Psoas muscle (tissue), 8 donors: ENCODE data around the gene PSAPL1. TPM values are rescaled to one million over a fixed set of nuclear protein-coding genes. Genes with fewer than 3 reads are reported as not detected.

Experiments used
- ATAC-seq, 4 donors: fragments of 200-7000 bp; cut with Tn5 transposase; one replicate each; pipeline ENCODE4 v1.9.1; 2020; ENCODE audit warnings: moderate library complexity in 3 of 4, mild to moderate bottlenecking in 2 of 4
- DNase-seq, 2 donors: peaks; one replicate each; pipeline ENCODE4 v3.0.0-alpha.2; 2020
- H3K27ac ChIP-seq: fragments of 200-600 bp; one replicate; pipeline ENCODE4 v1.8.0; 2022
- H3K27me3 ChIP-seq, 3 donors: fragments of 200-600 bp in 1 of 3; one replicate each; pipeline versions ENCODE4 v1.6.1 to v1.8.0; 2013 to 2022; ENCODE audit warnings: low read length in 2 of 3, mild to moderate bottlenecking in 2 of 3, moderate library complexity in 1 of 3; ENCODE audit not compliant: insufficient read depth in 3 of 3
- H3K36me3 ChIP-seq, 2 donors: fragments of 200-600 bp in 1 of 2; one replicate each; pipeline versions ENCODE4 v1.6.1 to v1.8.0; 2013 to 2022; ENCODE audit warnings: low read depth in 1 of 2, mild to moderate bottlenecking in 1 of 2, moderate library complexity in 1 of 2; ENCODE audit not compliant: insufficient read depth in 1 of 2
- H3K4me1 ChIP-seq: fragments of 200-600 bp; one replicate; pipeline ENCODE4 v1.8.0; 2022
- H3K4me3 ChIP-seq: fragments of 200-600 bp; one replicate; pipeline ENCODE4 v1.8.0; 2022; ENCODE audit warnings: mild to moderate bottlenecking
- H3K9me3 ChIP-seq: fragments of 200-600 bp; one replicate; pipeline ENCODE4 v1.8.0; 2022
- WGBS, 3 donors: extraction: QIAGEN DNeasy Blood & Tissue Kit; methylation state at CpG; one replicate each; pipeline versions ENCODE4 v1.1.6 to v1.1.7; 2013; 5-methylcytosine and 5-hydroxymethylcytosine counted together
- intact Hi-C, 2 donors: fragments of 100-400 bp; cut with DNase I; formaldehyde crosslinking; loops; one replicate each; pipeline versions ENCODE4 v1.11.0 to v1.14.2; 2022
- polyA plus RNA-seq, 3 donors: library from polyadenylated mRNA; stranded (reverse); fragments of 200-250 nt; gene quantifications; one replicate each; pipeline ENCODE4 v1.2.3, GENCODE V29; 2013
- total RNA-seq, 4 donors: library from RNA; stranded (reverse); fragmentation: NEBNext Ultra II Directional in 2 of 4; extraction: Animal tissue kit (Norgen Biotek cat#: 25700) in 2 of 4; gene quantifications; one replicate each; pipeline versions ENCODE4 v1.2.1 to v1.2.4, GENCODE V29; 2021 to 2023
- TF ChIP-seq, protein P1 (sequence below): fragments of 200-600 bp; IDR thresholded peaks from one replicate; pipeline ENCODE4 v1.8.0; 2022; ENCODE audit warnings: antibody characterized with exemption
- donor health status: healthy with polysubstance abuse.
- donor health status: DM: no; HTN: no; CAD: no; lungs with moderate emphysema.
- donor health status: Bipolar disorder and iron deficiency.
- donor health status: healthy.
- donor health status: DM: yes; HTN: yes; CAD: no.
- donor health status: DM: no; HTN: no; CAD: no.
- donor health status: DM: no; HTN: no; CAD: no.
- donor health status: DM: yes; HTN: yes; CAD: no.

Gene PSAPL1
- total and polyA plus RNA-seq, 7 donors = not detected

DNA sequence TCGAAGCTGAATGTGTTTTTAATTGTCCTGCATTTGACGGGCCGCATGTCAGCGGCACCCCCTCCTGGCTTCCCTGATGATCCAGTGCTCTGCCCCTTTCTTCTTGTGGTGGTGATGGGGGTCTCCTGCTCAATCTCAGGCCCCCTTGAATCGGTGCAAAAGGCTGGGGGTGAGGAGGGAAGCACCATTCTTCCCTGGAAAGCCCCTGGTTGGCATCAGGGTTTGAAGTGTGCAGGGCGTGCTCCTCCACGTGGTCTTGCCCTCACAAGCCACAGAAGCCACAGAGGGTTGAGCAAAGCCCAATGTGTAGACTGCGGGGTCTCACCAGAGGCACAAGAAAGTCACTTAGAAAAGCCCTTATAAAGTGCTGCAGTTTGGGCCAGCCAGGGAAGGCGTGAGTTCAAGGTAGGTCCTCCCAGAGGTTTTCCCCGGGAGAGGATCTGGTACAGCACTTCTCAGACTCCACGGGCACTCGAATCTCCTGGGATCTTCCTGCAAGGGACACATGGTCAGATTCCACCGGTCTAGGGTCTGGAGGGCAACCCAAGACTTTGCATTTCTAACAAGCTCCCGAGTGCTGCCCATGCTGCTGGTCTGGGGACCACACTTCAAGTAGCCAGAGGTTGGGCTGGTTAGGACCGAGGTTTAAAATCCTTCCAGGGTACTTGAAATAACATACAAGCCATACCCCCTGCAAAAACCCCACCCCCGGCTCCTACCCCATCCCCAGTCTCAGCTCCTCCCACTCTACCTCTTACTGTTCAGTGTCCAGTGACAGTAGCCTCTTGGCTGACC lies 35.1 kb downstream of the PSAPL1 start:
- no peak for DNase-seq
- Histone ChIP-seq H3K27me3 (peaks cover 0 to 51% (median 0%) of the 10 kb centered on the region in 3 donors), H3K9me3 (no peaks in the 10 kb centered on the region), H3K27ac (no peak overlapping the region), H3K4me3 (no peak overlapping the region), H3K4me1 (no peaks in the 10 kb centered on the region), H3K36me3 (no peaks in the 10 kb centered on the region)
- WGBS, 3 donors = 85 to 87% (median 87%) methylated on average over 16 of the region's 16 CpGs
- TF ChIP-seq, protein P1, sequence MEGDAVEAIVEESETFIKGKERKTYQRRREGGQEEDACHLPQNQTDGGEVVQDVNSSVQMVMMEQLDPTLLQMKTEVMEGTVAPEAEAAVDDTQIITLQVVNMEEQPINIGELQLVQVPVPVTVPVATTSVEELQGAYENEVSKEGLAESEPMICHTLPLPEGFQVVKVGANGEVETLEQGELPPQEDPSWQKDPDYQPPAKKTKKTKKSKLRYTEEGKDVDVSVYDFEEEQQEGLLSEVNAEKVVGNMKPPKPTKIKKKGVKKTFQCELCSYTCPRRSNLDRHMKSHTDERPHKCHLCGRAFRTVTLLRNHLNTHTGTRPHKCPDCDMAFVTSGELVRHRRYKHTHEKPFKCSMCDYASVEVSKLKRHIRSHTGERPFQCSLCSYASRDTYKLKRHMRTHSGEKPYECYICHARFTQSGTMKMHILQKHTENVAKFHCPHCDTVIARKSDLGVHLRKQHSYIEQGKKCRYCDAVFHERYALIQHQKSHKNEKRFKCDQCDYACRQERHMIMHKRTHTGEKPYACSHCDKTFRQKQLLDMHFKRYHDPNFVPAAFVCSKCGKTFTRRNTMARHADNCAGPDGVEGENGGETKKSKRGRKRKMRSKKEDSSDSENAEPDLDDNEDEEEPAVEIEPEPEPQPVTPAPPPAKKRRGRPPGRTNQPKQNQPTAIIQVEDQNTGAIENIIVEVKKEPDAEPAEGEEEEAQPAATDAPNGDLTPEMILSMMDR = no peak
- no peak for ATAC-seq
- intact Hi-C loops = no loop called here

DNA sequence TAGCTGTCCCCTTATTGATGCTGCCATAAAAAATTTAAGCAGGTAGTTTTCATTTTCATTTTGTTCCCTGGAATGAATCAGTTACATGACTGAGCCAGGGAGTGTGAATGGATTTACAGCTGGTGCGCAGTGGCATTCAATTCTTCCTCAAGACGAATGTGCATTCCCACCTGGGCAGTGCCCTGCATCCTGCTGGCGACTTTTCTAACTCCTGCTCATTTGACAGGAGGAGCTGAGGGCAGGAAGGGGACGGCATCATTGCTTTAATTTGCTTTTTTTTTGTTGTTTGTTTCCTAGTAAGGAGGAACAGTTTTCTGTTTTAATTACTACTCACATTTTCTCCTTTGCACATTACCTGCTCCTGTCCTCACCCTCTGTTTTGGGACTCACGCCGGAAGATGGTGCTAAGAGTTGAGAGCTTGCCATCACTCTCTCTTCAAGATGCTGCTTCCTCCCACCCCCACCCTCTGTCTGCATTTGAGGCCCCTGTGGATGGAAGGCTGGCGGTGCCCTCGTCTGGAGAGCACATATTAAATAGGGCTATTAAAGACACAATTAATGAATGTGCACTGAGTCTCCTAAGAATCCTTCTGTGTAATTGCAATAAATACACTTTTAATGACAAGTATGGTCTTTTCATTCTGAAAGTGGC lies 35.8 kb downstream of the PSAPL1 start:
- Histone ChIP-seq H3K27ac (no peak overlapping the region), H3K9me3 (no peaks in the 10 kb centered on the region), H3K4me3 (no peak overlapping the region), H3K4me1 (no peaks in the 10 kb centered on the region), H3K36me3 (no peaks in the 10 kb centered on the region), H3K27me3 (peaks cover 0 to 54% (median 3%) of the 10 kb centered on the region in 3 donors)
- 74 to 79% (median 74%) methylated on average over 8 of the region's 8 CpGs for WGBS, 3 donors
- intact Hi-C loops = no loop called here
- DNase-seq (no peak), ATAC-seq (no peak)
- TF ChIP-seq, protein P1 = no peak

DNA sequence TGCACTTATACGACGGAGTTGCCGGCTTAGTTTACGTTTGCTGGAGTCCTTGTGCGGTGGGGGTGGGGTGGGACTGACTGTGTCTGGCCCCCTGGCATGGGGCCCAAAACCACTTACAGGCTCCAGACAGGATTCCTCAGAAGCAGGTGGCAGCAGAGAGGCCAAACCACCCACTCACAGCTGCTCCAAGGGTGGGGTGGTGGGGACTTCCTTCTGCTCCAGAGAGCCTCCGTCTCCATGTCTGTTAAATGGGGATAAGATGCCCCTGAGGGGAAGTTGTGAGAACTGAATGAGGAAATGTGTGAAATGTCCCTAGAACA lies 36.7 kb downstream of the PSAPL1 start:
- Histone ChIP-seq H3K9me3 (no peaks in the 10 kb centered on the region), H3K36me3 (no peaks in the 10 kb centered on the region), H3K27ac (no peak overlapping the region), H3K4me1 (no peaks in the 10 kb centered on the region), H3K27me3 (peaks cover 0 to 55% (median 9%) of the 10 kb centered on the region in 3 donors), H3K4me3 (no peak overlapping the region)
- 13 to 15% (median 15%) methylated on average over 6 of the region's 6 CpGs for WGBS, 3 donors
- no peak for DNase-seq
- TF ChIP-seq, protein P1 = no peak
- ATAC-seq = peak in 2 of 4 donors; percentile 44 to 82
- intact Hi-C loops = no loop called here

DNA sequence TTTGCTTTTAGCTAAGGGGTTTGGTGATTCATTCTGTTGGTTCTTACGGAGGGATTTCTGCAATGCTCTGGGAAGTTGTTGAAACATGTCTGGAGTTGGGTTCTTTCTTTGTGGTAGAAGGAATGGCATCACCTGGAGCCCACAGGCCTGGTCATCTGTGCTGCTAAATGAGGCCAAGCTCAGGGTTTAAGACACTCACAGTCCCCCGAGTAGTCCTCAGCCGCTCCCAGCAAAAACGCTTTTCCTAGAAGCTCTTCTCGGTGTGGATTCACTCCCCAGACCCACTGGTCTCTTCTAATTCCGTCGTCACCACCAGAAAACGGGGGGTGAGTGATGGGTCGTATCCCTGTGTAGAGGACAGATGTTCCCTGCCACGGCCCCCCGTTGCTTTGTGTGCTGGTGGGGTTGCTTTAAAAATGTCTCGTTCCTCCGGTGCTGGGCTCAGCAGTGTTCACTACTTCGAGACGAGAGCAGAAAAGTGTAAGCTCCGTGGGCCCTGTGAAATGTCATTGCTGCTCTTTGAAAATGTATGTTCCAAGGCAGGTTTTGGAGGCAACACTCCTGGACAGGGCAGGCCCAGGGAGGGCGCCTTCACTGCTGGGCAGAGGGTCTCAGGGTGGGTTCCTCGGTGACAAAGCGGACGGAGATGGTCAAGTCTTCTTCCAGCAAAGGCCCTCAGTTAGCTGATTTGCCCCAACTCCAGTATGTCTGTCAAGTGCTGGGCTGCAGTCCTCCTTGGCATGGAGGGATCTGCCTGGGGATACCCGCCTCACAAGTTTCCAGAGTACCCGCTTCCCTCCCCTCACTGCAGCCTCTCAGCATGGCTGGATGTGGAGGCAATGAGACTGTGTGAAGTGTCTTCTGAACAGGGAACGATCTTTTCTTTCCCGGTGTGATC lies 37.3 kb downstream of the PSAPL1 start:
- TF ChIP-seq, protein P1 = no peak
- no peak overlapping the region for H3K4me3 ChIP-seq
- ATAC-seq (no peak), DNase-seq (no peak)
- no peaks in the 10 kb centered on the region for H3K9me3 ChIP-seq
- 78 to 87% (median 79%) methylated on average over 24 of the region's 24 CpGs for WGBS, 3 donors
- no peaks in the 10 kb centered on the region for H3K4me1 ChIP-seq
- H3K27ac ChIP-seq = no peak overlapping the region
- no peaks in the 10 kb centered on the region for H3K36me3 ChIP-seq
- H3K27me3 ChIP-seq = peaks cover 0 to 61% (median 10%) of the 10 kb centered on the region in 3 donors
- intact Hi-C loops = no loop called here
